ENCODE results near the gene ZNF451.
A peak's percentile ranks its signal among the peaks of the same experiment; 100 is the strongest.

ZNF451 gene

DNA sequence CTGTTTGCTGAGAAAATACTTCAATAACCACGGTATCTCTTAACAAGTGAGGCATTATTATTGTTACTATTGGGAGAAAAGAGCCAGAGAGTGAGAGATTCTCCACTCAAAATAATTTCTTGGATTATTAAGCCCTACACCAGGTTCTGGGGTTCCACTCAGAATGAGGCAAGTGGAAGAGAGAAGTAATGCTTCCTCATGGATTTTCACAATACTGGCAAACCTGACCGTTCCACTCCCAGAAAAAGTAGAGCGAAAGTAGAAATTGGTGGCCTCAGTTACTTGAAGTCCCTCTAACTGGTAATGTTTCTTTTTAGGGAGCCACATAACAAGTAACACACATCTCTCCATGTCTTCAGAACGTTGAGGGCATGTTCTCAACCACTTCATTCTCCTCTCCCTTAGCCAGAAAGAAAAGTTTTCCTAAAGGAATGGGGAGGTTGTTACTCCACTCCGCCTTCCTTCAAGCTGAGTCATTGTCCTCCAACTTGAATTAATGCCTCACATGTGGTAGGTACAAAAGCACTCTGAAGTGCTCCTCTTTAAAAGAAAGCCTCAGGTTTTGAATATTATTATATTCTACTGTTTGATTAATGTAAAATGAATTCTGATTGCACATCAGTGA, 84.0 kb downstream of the ZNF451 start:
- Histone ChIP-seq H3K9me2 (replicated peaks; ENCODE audit: low read depth, low read length) (no peaks in the 10 kb centered on the region), H3K9me3 (ENCODE audit: insufficient read depth, low read depth, low read length) (no peaks in the 10 kb centered on the region), H3K36me3 (ENCODE audit: insufficient read depth, low read length) (no peaks in the 10 kb centered on the region), H3K27me3 (ENCODE audit: insufficient read depth, low read length, poor library complexity, severe bottlenecking) (no peaks in the 10 kb centered on the region), H3K79me2 (ENCODE audit: insufficient read depth, low read length) (peaks cover 66% of the 10 kb centered on the region), H3K4me1 (ENCODE audit: insufficient read depth, low read length, poor library complexity, severe bottlenecking) (peaks cover 51% of the 10 kb centered on the region), H4K20me1 (ENCODE audit: insufficient read depth, low read length, poor library complexity, severe bottlenecking) (peaks cover 56% of the 10 kb centered on the region), H3K9ac (ENCODE audit: low read depth, low read length, poor library complexity, severe bottlenecking) (peak overlapping the region; percentile 95), H3K4me2 (ENCODE audit: low read depth, low read length, poor library complexity, severe bottlenecking) (peak overlapping the region; percentile 94), H3K4me3 (ENCODE audit: low read length, poor library complexity, severe bottlenecking) (peak overlapping the region; percentile 96), H2AFZ (ENCODE audit: low read length) (no peak overlapping the region), H3F3A (ENCODE audit: low read depth) (no peaks in the 10 kb centered on the region)
- no peak for TF ChIP-seq EZH2phosphoT487 (IDR thresholded peaks at IDR 0.05; ENCODE audit: borderline replicate concordance)
- TF ChIP-seq, protein P1, sequence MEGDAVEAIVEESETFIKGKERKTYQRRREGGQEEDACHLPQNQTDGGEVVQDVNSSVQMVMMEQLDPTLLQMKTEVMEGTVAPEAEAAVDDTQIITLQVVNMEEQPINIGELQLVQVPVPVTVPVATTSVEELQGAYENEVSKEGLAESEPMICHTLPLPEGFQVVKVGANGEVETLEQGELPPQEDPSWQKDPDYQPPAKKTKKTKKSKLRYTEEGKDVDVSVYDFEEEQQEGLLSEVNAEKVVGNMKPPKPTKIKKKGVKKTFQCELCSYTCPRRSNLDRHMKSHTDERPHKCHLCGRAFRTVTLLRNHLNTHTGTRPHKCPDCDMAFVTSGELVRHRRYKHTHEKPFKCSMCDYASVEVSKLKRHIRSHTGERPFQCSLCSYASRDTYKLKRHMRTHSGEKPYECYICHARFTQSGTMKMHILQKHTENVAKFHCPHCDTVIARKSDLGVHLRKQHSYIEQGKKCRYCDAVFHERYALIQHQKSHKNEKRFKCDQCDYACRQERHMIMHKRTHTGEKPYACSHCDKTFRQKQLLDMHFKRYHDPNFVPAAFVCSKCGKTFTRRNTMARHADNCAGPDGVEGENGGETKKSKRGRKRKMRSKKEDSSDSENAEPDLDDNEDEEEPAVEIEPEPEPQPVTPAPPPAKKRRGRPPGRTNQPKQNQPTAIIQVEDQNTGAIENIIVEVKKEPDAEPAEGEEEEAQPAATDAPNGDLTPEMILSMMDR (conservative IDR thresholded peaks at IDR 0.05; ENCODE audit: low read length): no peak

DNA sequence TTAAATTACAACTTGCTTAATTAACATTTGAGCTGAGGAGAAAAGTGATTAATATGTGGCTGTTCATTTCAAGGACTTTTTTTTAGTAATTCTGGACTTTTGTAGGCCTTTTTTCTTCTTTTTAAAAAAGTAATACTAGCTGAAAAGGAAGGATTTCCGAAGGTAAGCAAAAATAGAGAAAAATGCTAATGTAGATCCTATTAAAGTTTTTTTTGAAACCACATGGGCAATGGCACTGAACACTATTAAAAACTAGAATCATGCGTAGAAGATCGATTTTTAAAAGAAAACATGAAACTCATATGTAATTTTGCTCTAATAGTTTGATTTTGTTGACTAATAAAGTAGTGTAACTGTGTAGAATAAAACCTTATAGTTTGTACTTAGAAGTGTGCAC, 84.5 kb downstream of the ZNF451 start:
- Histone ChIP-seq H4K20me1 (ENCODE audit: insufficient read depth, low read length, poor library complexity, severe bottlenecking) (peaks cover 61% of the 10 kb centered on the region), H3K9me2 (replicated peaks; ENCODE audit: low read depth, low read length) (no peaks in the 10 kb centered on the region), H3K27me3 (ENCODE audit: insufficient read depth, low read length, poor library complexity, severe bottlenecking) (no peaks in the 10 kb centered on the region), H3K4me3 (ENCODE audit: low read length, poor library complexity, severe bottlenecking) (peak overlapping the region; percentile 96), H3K4me1 (ENCODE audit: insufficient read depth, low read length, poor library complexity, severe bottlenecking) (peaks cover 56% of the 10 kb centered on the region), H3K36me3 (ENCODE audit: insufficient read depth, low read length) (no peaks in the 10 kb centered on the region), H3K9me3 (ENCODE audit: insufficient read depth, low read depth, low read length) (no peaks in the 10 kb centered on the region), H3K9ac (ENCODE audit: low read depth, low read length, poor library complexity, severe bottlenecking) (peak overlapping the region; percentile 95), H3F3A (ENCODE audit: low read depth) (no peaks in the 10 kb centered on the region), H3K4me2 (ENCODE audit: low read depth, low read length, poor library complexity, severe bottlenecking) (peak overlapping the region; percentile 94), H3K79me2 (ENCODE audit: insufficient read depth, low read length) (peaks cover 71% of the 10 kb centered on the region), H2AFZ (ENCODE audit: low read length) (no peak overlapping the region)
- TF ChIP-seq EZH2phosphoT487 (IDR thresholded peaks at IDR 0.05; ENCODE audit: borderline replicate concordance): no peak
- TF ChIP-seq, protein P1 (conservative IDR thresholded peaks at IDR 0.05; ENCODE audit: low read length): no peak

DNA sequence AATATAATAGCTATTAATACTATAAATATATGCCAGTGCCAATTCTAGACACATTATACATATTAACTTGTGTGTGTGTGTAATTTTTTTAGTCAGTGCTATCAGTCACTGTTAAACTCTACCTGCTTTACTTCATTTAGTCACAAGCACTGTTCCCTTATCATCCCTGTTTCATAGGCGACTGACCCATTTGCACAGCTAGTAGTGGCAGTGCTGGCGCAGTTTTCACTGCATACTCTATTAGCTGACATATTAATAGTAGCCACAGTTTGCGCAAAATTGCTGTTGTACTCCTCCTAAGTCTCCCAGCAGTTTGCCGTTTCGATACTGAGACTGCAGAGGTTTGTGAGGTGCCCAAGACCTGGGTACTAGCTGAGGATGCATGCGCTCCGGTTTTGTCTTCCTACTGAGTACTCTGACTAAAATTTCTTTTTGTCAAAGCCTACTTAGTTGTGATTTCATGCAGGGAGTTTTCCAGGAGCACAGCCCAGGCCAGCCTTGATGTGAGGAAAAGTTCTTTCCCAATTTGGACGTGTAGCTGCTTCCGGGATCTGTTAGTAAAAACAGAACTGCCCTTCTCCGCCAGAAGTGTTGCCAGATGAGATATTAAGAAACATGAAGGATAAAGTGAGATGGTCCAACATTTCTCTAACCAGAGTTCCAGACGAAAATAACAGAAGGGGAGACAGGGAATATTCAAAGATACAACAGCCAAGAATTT, 87.7 kb downstream of the ZNF451 start:
- Histone ChIP-seq H3K27me3 (ENCODE audit: insufficient read depth, low read length, poor library complexity, severe bottlenecking) (no peaks in the 10 kb centered on the region), H3K4me2 (ENCODE audit: low read depth, low read length, poor library complexity, severe bottlenecking) (peak overlapping the region; percentile 94), H4K20me1 (ENCODE audit: insufficient read depth, low read length, poor library complexity, severe bottlenecking) (peaks cover 76% of the 10 kb centered on the region), H3K9me3 (ENCODE audit: insufficient read depth, low read depth, low read length) (no peaks in the 10 kb centered on the region), H3K9me2 (replicated peaks; ENCODE audit: low read depth, low read length) (no peaks in the 10 kb centered on the region), H3K9ac (ENCODE audit: low read depth, low read length, poor library complexity, severe bottlenecking) (peak overlapping the region; percentile 95), H3F3A (ENCODE audit: low read depth) (no peaks in the 10 kb centered on the region), H2AFZ (ENCODE audit: low read length) (no peak overlapping the region), H3K36me3 (ENCODE audit: insufficient read depth, low read length) (peaks cover 12% of the 10 kb centered on the region; the same call in 1 of the 2 replicates), H3K4me3 (ENCODE audit: low read length, poor library complexity, severe bottlenecking) (peak overlapping the region; percentile 96), H3K79me2 (ENCODE audit: insufficient read depth, low read length) (peaks cover 93% of the 10 kb centered on the region), H3K4me1 (ENCODE audit: insufficient read depth, low read length, poor library complexity, severe bottlenecking) (peaks cover 65% of the 10 kb centered on the region)
- no peak for TF ChIP-seq EZH2phosphoT487 (IDR thresholded peaks at IDR 0.05; ENCODE audit: borderline replicate concordance)
- TF ChIP-seq, protein P1 (conservative IDR thresholded peaks at IDR 0.05; ENCODE audit: low read length): no peak
